ENCODE data around the gene ANGPTL5. TPM values are rescaled to one million over a fixed set of nuclear protein-coding genes. Genes with fewer than 3 reads are reported as not detected.

Gene ANGPTL5
- total RNA-seq, 2 donors from 2014 or later: 0.57 TPM; not detected in 1

- WGBS: 0% methylated on average over 45 of the region's 56 CpGs
- intact Hi-C loops (cut with DNase I): loop anchor here (5.0 to 10.0 kb wide), 2 partner anchors 53 to 360 kb away; no protein-coding TSS in a partner anchor
- H3K36me3 ChIP-seq: no peaks in the 10 kb centered on the region
- H3K4me3 ChIP-seq: peak within 1 kb of the TSS; percentile 60 to 76
- H3K27me3 ChIP-seq (replicated peaks; ENCODE audit: insufficient read depth): no peaks in the 10 kb centered on the region
- TF ChIP-seq CTCF (IDR thresholded peaks at IDR 0.05) (peak in 3 of 4 experiments; percentile 49 to 70 (median 65)), POLR2AphosphoS5 (IDR thresholded peaks at IDR 0.05) (peak; percentile 75), POLR2A (IDR thresholded peaks at IDR 0.05) (peak; percentile 28)
- peak within 1 kb of the TSS; percentile 68 to 81 for H3K27ac ChIP-seq
- H3K9me3 ChIP-seq: no peaks in the 10 kb centered on the region
- no peaks in the 10 kb centered on the region for H3K4me1 ChIP-seq (replicated peaks)
- peak; percentile 89 for DNase-seq (ENCODE audit: low spot score)
Observed at GRCh38 chr11:101914738-101915426, 1.4 kb downstream of the ANGPTL5 start, which contains the start of gene CEP126. Gene CEP126, plus strand, starts transcription at chr11:101915010. Its CDS starts 275 bp downstream, at chr11:101915285.

- 9% methylated on average over 6 of the region's 6 CpGs for WGBS
- intact Hi-C loops (cut with DNase I): loop anchor here (10.0 kb wide), 1 partner anchor 360 kb away; no protein-coding TSS in a partner anchor
- Histone ChIP-seq H3K27ac (peak overlapping the region; percentile 68 to 81), H3K4me3 (peak overlapping the region; percentile 60 to 76), H3K4me1 (replicated peaks) (no peaks in the 10 kb centered on the region), H3K36me3 (no peaks in the 10 kb centered on the region), H3K27me3 (replicated peaks; ENCODE audit: insufficient read depth) (no peaks in the 10 kb centered on the region), H3K9me3 (no peaks in the 10 kb centered on the region)
- no peak for TF ChIP-seq POLR2AphosphoS5 (IDR thresholded peaks at IDR 0.05)
- no peak for TF ChIP-seq CTCF (IDR thresholded peaks at IDR 0.05)
- no peak for TF ChIP-seq POLR2A (IDR thresholded peaks at IDR 0.05)
- no peak for DNase-seq (ENCODE audit: low spot score)
Observed at GRCh38 chr11:101914341-101914737, 2.0 kb downstream of the ANGPTL5 start.

- no peaks in the 10 kb centered on the region for H3K36me3 ChIP-seq
- H3K4me1 ChIP-seq (replicated peaks): no peaks in the 10 kb centered on the region
- no peaks in the 10 kb centered on the region for H3K27me3 ChIP-seq (replicated peaks; ENCODE audit: insufficient read depth)
- no peak for DNase-seq (ENCODE audit: low spot score)
- 78% methylated on average over 5 of the region's 5 CpGs for WGBS
- H3K9me3 ChIP-seq: no peaks in the 10 kb centered on the region
- TF ChIP-seq POLR2A (IDR thresholded peaks at IDR 0.05) (no peak), POLR2AphosphoS5 (IDR thresholded peaks at IDR 0.05) (no peak), CTCF (IDR thresholded peaks at IDR 0.05) (no peak)
- H3K4me3 ChIP-seq: no peak overlapping the region
- intact Hi-C loops (cut with DNase I): loop anchor here (10.0 kb wide), 1 partner anchor 361 kb away; no protein-coding TSS in a partner anchor
- H3K27ac ChIP-seq: peak overlapping the region in 1 of 2 donors; percentile 81
Observed at GRCh38 chr11:101913656-101914055, 2.7 kb downstream of the ANGPTL5 start.

GRCh38 chr11:101912823-101913284, 3.5 kb downstream of the ANGPTL5 start:
- no peaks in the 10 kb centered on the region for H3K36me3 ChIP-seq
- H3K27ac ChIP-seq: no peak overlapping the region
- TF ChIP-seq POLR2AphosphoS5 (IDR thresholded peaks at IDR 0.05): no peak
- TF ChIP-seq POLR2A (IDR thresholded peaks at IDR 0.05): no peak
- no peak for TF ChIP-seq CTCF (IDR thresholded peaks at IDR 0.05)
- H3K9me3 ChIP-seq: no peaks in the 10 kb centered on the region
- intact Hi-C loops (cut with DNase I): loop anchor here (10.0 kb wide), 1 partner anchor 362 kb away; no protein-coding TSS in a partner anchor
- H3K4me3 ChIP-seq: no peak overlapping the region
- 45% methylated on average over 3 of the region's 3 CpGs for WGBS
- no peaks in the 10 kb centered on the region for H3K27me3 ChIP-seq (replicated peaks; ENCODE audit: insufficient read depth)
- no peak for DNase-seq (ENCODE audit: low spot score)
- H3K4me1 ChIP-seq (replicated peaks): no peaks in the 10 kb centered on the region

Measured in prostate gland (tissue), 2 donors.